H1 (cell line): Measurements from ENCODE around the gene PAK6. TPM values are rescaled to one million over a fixed set of nuclear protein-coding genes. Genes with fewer than 3 reads are reported as not detected.

Experiments used
- CTCF ChIA-PET: fragments of 300-600 bp; sonication (Branson Sonifier 250); formaldehyde crosslinking; loops from one replicate; lab custom pipeline; 2021; ENCODE audit not compliant: partially characterized antibody; lab: Charles Lee
- POLR2A ChIA-PET: fragments of 300-600 bp; sonication (Branson Sonifier 250); formaldehyde crosslinking; loops from one replicate; lab custom pipeline; 2021; ENCODE audit warnings: inconsistent platforms; ENCODE audit not compliant: partially characterized antibody; lab: Charles Lee
- DNase-seq, 2 experiments: peaks; one replicate each; pipeline versions ENCODE4 v3.0.0 to v3.0.0-alpha.2; 2010 to 2022; ENCODE audit warnings: low spot score in 2 of 2, low read depth in 1 of 2, mixed read lengths in 1 of 2
- FAIRE-seq: peaks from 2 replicates; lab custom pipeline; 2011; peaks lifted over from hg19 to GRCh38; lab: Jason Lieb, UNC
- H2AFZ ChIP-seq: 2 replicates; pipeline ENCODE4 v1.8.1; 2012; ENCODE audit warnings: low read length, inconsistent platforms
- H2AK5ac ChIP-seq: 2 replicates; pipeline ENCODE4 v1.6.1; 2013; ENCODE audit warnings: low read depth, low read length
- H2BK120ac ChIP-seq: replicated peaks from 2 replicates; pipeline ENCODE3; 2013; ENCODE audit warnings: low read depth, low read length, inconsistent platforms
- H2BK12ac ChIP-seq: 2 replicates; pipeline ENCODE4 v1.6.1; 2013; ENCODE audit warnings: low read depth, low read length
- H2BK15ac ChIP-seq: 2 replicates; pipeline ENCODE4 v1.6.1; 2013; ENCODE audit warnings: low read length
- H2BK20ac ChIP-seq: 2 replicates; pipeline ENCODE4 v1.6.1; 2013; ENCODE audit warnings: low read length
- H2BK5ac ChIP-seq: 2 replicates; pipeline ENCODE4 v1.6.1; 2013; ENCODE audit warnings: low read depth, low read length
- H3K14ac ChIP-seq: 2 replicates; pipeline ENCODE4 v1.6.1; 2013; ENCODE audit warnings: inconsistent platforms; ENCODE audit not compliant: insufficient read length
- H3K18ac ChIP-seq: 2 replicates; pipeline ENCODE4 v1.6.1; 2013; ENCODE audit warnings: low read length; ENCODE audit errors: extremely low read depth
- H3K23ac ChIP-seq: 2 replicates; pipeline ENCODE4 v1.6.1; 2013; ENCODE audit warnings: inconsistent platforms; ENCODE audit not compliant: insufficient read length
- H3K23me2 ChIP-seq: 2 replicates; pipeline ENCODE4 v1.6.1; 2013; ENCODE audit warnings: low read depth, low read length
- H3K27ac ChIP-seq: 2 replicates; pipeline ENCODE4 v1.6.1; 2011; ENCODE audit warnings: low read depth, low read length, inconsistent platforms
- H3K27me3 ChIP-seq, 4 experiments: replicated peaks in 1 of 4; 1 replicate in 1 of 4; 2 replicates in 3 of 4; pipeline versions ENCODE4 v1.6.1 to v1.8.1; 2011 to 2013; ENCODE audit warnings: low read length in 3 of 4, mild to moderate bottlenecking in 3 of 4, inconsistent platforms in 2 of 4, mixed read lengths in 2 of 4, moderate library complexity in 1 of 4; ENCODE audit not compliant: control insufficient read depth in 3 of 4, insufficient read depth in 3 of 4; ENCODE audit errors: extremely low read depth in 1 of 4
- H3K36me3 ChIP-seq, 4 experiments: 2 replicates each; pipeline versions ENCODE4 v1.6.1 to v1.8.1; 2011 to 2013; ENCODE audit warnings: mild to moderate bottlenecking in 4 of 4, low read length in 3 of 4, moderate library complexity in 2 of 4, control low read depth in 1 of 4, inconsistent platforms in 1 of 4; ENCODE audit not compliant: insufficient read depth in 4 of 4, control insufficient read depth in 2 of 4
- H3K4ac ChIP-seq: replicated peaks from 2 replicates; pipeline ENCODE3; 2013; ENCODE audit warnings: low read length, low read depth, mixed read lengths, inconsistent platforms; ENCODE audit not compliant: insufficient read length
- H3K4me1 ChIP-seq, 4 experiments: replicated peaks in 1 of 4; 1 replicate in 1 of 4; 2 replicates in 3 of 4; pipeline versions ENCODE4 v1.6.1 to v1.8.1; 2011 to 2013; ENCODE audit warnings: low read length in 3 of 4, inconsistent platforms in 2 of 4, mixed read lengths in 1 of 4; ENCODE audit not compliant: insufficient read depth in 4 of 4, control insufficient read depth in 3 of 4
- H3K4me2 ChIP-seq, 2 experiments: 2 replicates each; pipeline versions ENCODE4 v1.6.1 to v1.8.1; 2011 to 2013; ENCODE audit warnings: low read depth in 2 of 2, low read length in 2 of 2, control low read depth in 1 of 2, inconsistent platforms in 1 of 2, mild to moderate bottlenecking in 1 of 2; ENCODE audit not compliant: insufficient read depth in 1 of 2
- H3K4me3 ChIP-seq, 4 experiments: fragments of 200-600, 300-600 bp in 1 of 4; sonication (generic), shearing (Covaris generic), sonication (Bioruptor Twin) in 1 of 4; 2 replicates each; pipeline versions ENCODE4 v1.5.1 to v1.8.1; 2011 to 2016; ENCODE audit warnings: low read length in 4 of 4, low read depth in 3 of 4, control low read depth in 2 of 4, inconsistent platforms in 2 of 4, mild to moderate bottlenecking in 2 of 4, mixed read lengths in 1 of 4, moderate library complexity in 1 of 4; ENCODE audit not compliant: insufficient read depth in 2 of 4; ENCODE audit errors: extremely low read depth in 1 of 4
- H3K56ac ChIP-seq: replicated peaks from 2 replicates; pipeline ENCODE3; 2013; ENCODE audit warnings: low read depth, mild to moderate bottlenecking, mixed read lengths, low read length, inconsistent platforms; ENCODE audit not compliant: insufficient read length
- H3K79me1 ChIP-seq: 2 replicates; pipeline ENCODE4 v1.6.1; 2013; ENCODE audit warnings: low read depth, low read length, control low read depth
- H3K79me2 ChIP-seq, 2 experiments: 2 replicates each; pipeline versions ENCODE4 v1.6.1 to v1.8.1; 2012 to 2013; ENCODE audit warnings: low read length in 2 of 2, mild to moderate bottlenecking in 2 of 2, inconsistent platforms in 1 of 2; ENCODE audit not compliant: insufficient read depth in 2 of 2, control insufficient read depth in 1 of 2
- H3K9ac ChIP-seq, 4 experiments: replicated peaks in 1 of 4; 1 replicate in 1 of 4; 2 replicates in 3 of 4; pipeline versions ENCODE4 v1.6.1 to v1.8.1; 2011 to 2013; ENCODE audit warnings: low read depth in 3 of 4, low read length in 3 of 4, control low read depth in 2 of 4, mild to moderate bottlenecking in 2 of 4, moderate library complexity in 2 of 4, inconsistent platforms in 1 of 4; ENCODE audit errors: extremely low read depth in 1 of 4
- H3K9me3 ChIP-seq, 2 experiments: 2 replicates each; pipeline versions ENCODE4 v1.6.1 to v1.8.1; 2012 to 2013; ENCODE audit warnings: mild to moderate bottlenecking in 2 of 2, moderate library complexity in 2 of 2, control low read depth in 1 of 2, inconsistent platforms in 1 of 2, low read depth in 1 of 2, low read length in 1 of 2, mixed read lengths in 1 of 2; ENCODE audit not compliant: insufficient read depth in 2 of 2
- H4K20me1 ChIP-seq, 2 experiments: replicated peaks in 1 of 2; 2 replicates each; pipeline versions ENCODE3 to v1.8.1; 2011 to 2013; ENCODE audit warnings: inconsistent platforms in 2 of 2, low read length in 2 of 2, mild to moderate bottlenecking in 1 of 2; ENCODE audit not compliant: insufficient read depth in 2 of 2, control insufficient read depth in 1 of 2
- H4K5ac ChIP-seq: 2 replicates; pipeline ENCODE4 v1.6.1; 2013; ENCODE audit warnings: low read length, low read depth, mixed read lengths, inconsistent platforms; ENCODE audit not compliant: insufficient read length
- H4K8ac ChIP-seq: 2 replicates; pipeline ENCODE4 v1.8.0; 2013; ENCODE audit warnings: mild to moderate bottlenecking, moderate library complexity, low read length, inconsistent platforms; ENCODE audit not compliant: insufficient read depth; ENCODE audit errors: extremely low read depth
- H4K91ac ChIP-seq: replicated peaks from 2 replicates; pipeline ENCODE3; 2013; ENCODE audit warnings: low read length, mixed read lengths, inconsistent platforms; ENCODE audit not compliant: insufficient read length
- ATF3 ChIP-seq: IDR thresholded peaks from 2 replicates; pipeline ENCODE4 v1.6.1; 2011; ENCODE audit warnings: low read depth, mild to moderate bottlenecking, low read length; ENCODE audit not compliant: insufficient read depth
- BACH1 ChIP-seq: IDR thresholded peaks from 2 replicates; pipeline ENCODE4 v1.6.1; 2012; ENCODE audit warnings: low read length, improper control_type of control experiment
- CBX5 ChIP-seq: fragments of 300-800, 300-1000 bp; sonication (generic); IDR thresholded peaks from 2 replicates; pipeline ENCODE4 v1.7.1; 2016; ENCODE audit warnings: antibody characterized with exemption, low read length, low read depth
- E2F6 ChIP-seq: IDR thresholded peaks from 2 replicates; pipeline ENCODE4 v1.6.1; 2012; ENCODE audit warnings: inconsistent platforms
- EZH2 ChIP-seq: fragments of 200-600 bp; sonication (generic); IDR thresholded peaks from 2 replicates; pipeline ENCODE4 v1.7.1; 2012; ENCODE audit warnings: low read depth, mild to moderate bottlenecking, moderate library complexity, low read length, inconsistent platforms; ENCODE audit not compliant: severe bottlenecking
- KDM5A ChIP-seq: fragments of 200-600 bp; IDR thresholded peaks from 2 replicates; pipeline ENCODE4 v1.7.1; 2012; ENCODE audit warnings: mild to moderate bottlenecking, low read length, inconsistent platforms, mixed read lengths
- POU5F1 ChIP-seq: IDR thresholded peaks from 2 replicates; pipeline ENCODE4 v1.6.1; 2011; ENCODE audit warnings: low read depth, mild to moderate bottlenecking, low read length, moderate library complexity
- RAD21 ChIP-seq, 2 experiments: IDR thresholded peaks in 1 of 2; conservative IDR thresholded peaks in 1 of 2; 2 replicates each; pipeline ENCODE4 v1.6.1; 2011; ENCODE audit warnings: low read depth in 2 of 2, low read length in 2 of 2, improper control_type of control experiment in 1 of 2, inconsistent platforms in 1 of 2, mild to moderate bottlenecking in 1 of 2, moderate library complexity in 1 of 2
- SAP30 ChIP-seq: fragments of 300-600 bp; sonication (generic); IDR thresholded peaks from 2 replicates; pipeline ENCODE4 v1.7.1; 2012; ENCODE audit warnings: low read length, moderate library complexity, mild to moderate bottlenecking, inconsistent platforms; ENCODE audit not compliant: insufficient read depth, insufficient replicate concordance
- SIRT6 ChIP-seq: IDR thresholded peaks from one replicate; pipeline ENCODE4 v1.7.1; 2012; ENCODE audit warnings: low read length, inconsistent platforms
- SRF ChIP-seq: IDR thresholded peaks from 2 replicates; pipeline ENCODE4 v1.6.1; 2011; ENCODE audit warnings: mild to moderate bottlenecking, low read depth, low read length, moderate library complexity
- TAF1 ChIP-seq: IDR thresholded peaks from 2 replicates; pipeline ENCODE4 v1.6.1; 2011; ENCODE audit warnings: mild to moderate bottlenecking, low read depth, low read length
- WGBS, 2 experiments: shearing (Covaris generic) in 1 of 2; methylation state at CpG; one replicate each; pipeline versions ENCODE4 v1.1.6 to v1.1.7; 2013 to 2015; ENCODE audit warnings: low lambda C conversion rate in 2 of 2, mixed read lengths in 2 of 2, inconsistent platforms in 1 of 2, low coverage in 1 of 2, missing lambda C conversion rate in 1 of 2; ENCODE audit not compliant: insufficient replicate concordance in 2 of 2, insufficient coverage in 1 of 2, insufficient read length in 1 of 2; ENCODE audit errors: extremely low coverage in 1 of 2, missing lambda C conversion rate in 1 of 2; 5-methylcytosine and 5-hydroxymethylcytosine counted together
- polyA plus RNA-seq, 7 experiments: library from polyadenylated mRNA; depleted of rRNA in 3 of 7; stranded (reverse) in 5 of 7; unstranded in 2 of 7; fragments of >200 nt in 5 of 7; fragments of 200-250 nt in 2 of 7; gene quantifications; 1 replicate in 5 of 7; 2 replicates in 1 of 7; 4 replicates in 1 of 7; pipeline versions ENCODE4 v1.2.1 to v1.2.3, GENCODE V29; 2011 to 2013; ENCODE audit warnings: missing spikeins in 2 of 7, mixed read lengths in 2 of 7
- total RNA-seq: library from RNA; stranded (reverse); fragmentation: NEBNext Ultra II Directional; extraction: Animal tissue kit (Norgen Biotek cat#: 25700); gene quantifications from 2 replicates; pipeline ENCODE4 v1.2.1, GENCODE V29; 2021

Gene PAK6
- total and polyA plus RNA-seq, 2 of the 8 experiments (the other 6 are each of a cell fraction or from before 2014, with no cell fraction given) = 6.9 to 9.4 TPM

- no peak overlapping the region for H3K4ac ChIP-seq
- H3K36me3 ChIP-seq = no peaks in the 10 kb centered on the region
- H3K23me2 ChIP-seq = peaks cover 7% of the 10 kb centered on the region; the same call in 1 of the 2 replicates
- H3K27ac ChIP-seq = no peak overlapping the region
- FAIRE-seq (no peak), DNase-seq (no peak)
- H3K4me3 ChIP-seq = no peak overlapping the region
- no peaks in the 10 kb centered on the region for H3K9me3 ChIP-seq
- no peak overlapping the region for H3K14ac ChIP-seq
- no peak overlapping the region for H2BK12ac ChIP-seq
- H3K9ac ChIP-seq = no peak overlapping the region
- peaks cover 0 to 24% (median 14%) of the 10 kb centered on the region in 4 experiments; a peak in 6 of 7 replicates for H3K4me1 ChIP-seq
- no peak overlapping the region for H2BK120ac ChIP-seq
- no peaks in the 10 kb centered on the region for H4K20me1 ChIP-seq
- H4K5ac ChIP-seq = no peak overlapping the region
- 97% methylated on average over 4 of the region's 4 CpGs; no CpG with 5 or more reads in 1 of the 2 experiments for WGBS, 2 experiments
- H2AK5ac ChIP-seq = no peak overlapping the region
- H3K79me2 ChIP-seq = no peaks in the 10 kb centered on the region
- no peak overlapping the region for H3K4me2 ChIP-seq
- H4K8ac ChIP-seq = peak overlapping the region; percentile 5; the same call in 1 of the 2 replicates
- no peak overlapping the region for H3K56ac ChIP-seq
- H4K91ac ChIP-seq = no peak overlapping the region
- peaks cover 11 to 41% (median 32%) of the 10 kb centered on the region in 4 experiments for H3K27me3 ChIP-seq
- H3K79me1 ChIP-seq = no peaks in the 10 kb centered on the region; the same call in 1 of the 2 replicates
- ChIA-PET POLR2A (interaction anchor here (1.1 to 1.8 kb wide), 4 partner anchors 8 to 94 kb away, joined by 3 to 6 read pairs (median 4); partner anchors contain the start of gene BUB1B), CTCF (interaction anchor here (1.0 to 46.3 kb wide), 16 partner anchors 7 to 214 kb away, joined by 3 to 1340 read pairs (median 4); partner anchors contain the start of gene PAK6)
- H3K18ac ChIP-seq = no peak overlapping the region
- no peak overlapping the region for H2BK15ac ChIP-seq
- H3K23ac ChIP-seq = no peak overlapping the region
- no peak overlapping the region for H2BK5ac ChIP-seq
- H2BK20ac ChIP-seq = no peak overlapping the region
- no peak overlapping the region for H2AFZ ChIP-seq
- TF ChIP-seq TAF1 (no peak), SRF (no peak), BACH1 (no peak), ATF3 (no peak), E2F6 (no peak), KDM5A (no peak), EZH2 (no peak), RAD21 (IDR thresholded peaks at IDR 0.05 in 1 of 2, conservative IDR thresholded peaks at IDR 0.05 in 1 of 2; ENCODE audit: low read depth in 2 of 2, low read length in 2 of 2) (no peak), SIRT6 (no peak), SAP30 (no peak), CBX5 (no peak), POU5F1 (no peak)
Measured at GRCh38 chr15:40255033-40255432, 16.2 kb downstream of the PAK6 start.
